ENCODE measurements around the gene DPRX. TPM values are rescaled to one million over a fixed set of nuclear protein-coding genes. Genes with fewer than 3 reads are reported as not detected.
"Not testable (repeated sequence)": the region's sequence is repeated elsewhere in the genome, so short reads cannot be mapped to it uniquely, and the experiment has no call there.

Gene DPRX
- total and polyA plus RNA-seq, 12 donors, result not detected

DNA sequence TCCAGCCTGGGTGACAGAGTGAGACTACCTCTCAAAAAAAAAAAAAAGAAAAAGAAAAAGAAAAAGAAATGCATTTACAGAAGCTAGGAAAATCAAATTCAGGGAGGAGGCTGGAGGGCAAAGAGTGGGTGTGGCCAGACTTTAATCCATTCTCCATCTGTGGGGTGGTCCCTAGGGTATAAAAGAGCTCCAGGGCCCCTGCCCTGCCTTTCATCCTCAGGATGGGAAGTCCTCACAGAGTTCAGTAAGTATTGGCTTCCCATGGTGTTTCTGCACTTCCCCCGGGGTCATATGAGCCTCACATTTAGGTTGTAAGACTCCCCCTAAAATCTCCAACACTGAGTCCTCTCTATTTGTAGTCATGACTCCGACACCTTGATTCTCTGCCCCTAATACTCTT is 33.0 kb downstream of the DPRX start:
- Histone ChIP-seq H3K4me3 (no peak overlapping the region), H3K27me3 (no peaks in the 10 kb centered on the region), H3K36me3 (replicated peaks in 1 of 2) (no peaks in the 10 kb centered on the region), H3K4me1 (replicated peaks in 1 of 2) (no peaks in the 10 kb centered on the region), H3K27ac (no peak overlapping the region), H3K9me3 (replicated peaks in 1 of 3) (no peaks in the 10 kb centered on the region)
- no peak for DNase-seq
- TF ChIP-seq, protein P1, sequence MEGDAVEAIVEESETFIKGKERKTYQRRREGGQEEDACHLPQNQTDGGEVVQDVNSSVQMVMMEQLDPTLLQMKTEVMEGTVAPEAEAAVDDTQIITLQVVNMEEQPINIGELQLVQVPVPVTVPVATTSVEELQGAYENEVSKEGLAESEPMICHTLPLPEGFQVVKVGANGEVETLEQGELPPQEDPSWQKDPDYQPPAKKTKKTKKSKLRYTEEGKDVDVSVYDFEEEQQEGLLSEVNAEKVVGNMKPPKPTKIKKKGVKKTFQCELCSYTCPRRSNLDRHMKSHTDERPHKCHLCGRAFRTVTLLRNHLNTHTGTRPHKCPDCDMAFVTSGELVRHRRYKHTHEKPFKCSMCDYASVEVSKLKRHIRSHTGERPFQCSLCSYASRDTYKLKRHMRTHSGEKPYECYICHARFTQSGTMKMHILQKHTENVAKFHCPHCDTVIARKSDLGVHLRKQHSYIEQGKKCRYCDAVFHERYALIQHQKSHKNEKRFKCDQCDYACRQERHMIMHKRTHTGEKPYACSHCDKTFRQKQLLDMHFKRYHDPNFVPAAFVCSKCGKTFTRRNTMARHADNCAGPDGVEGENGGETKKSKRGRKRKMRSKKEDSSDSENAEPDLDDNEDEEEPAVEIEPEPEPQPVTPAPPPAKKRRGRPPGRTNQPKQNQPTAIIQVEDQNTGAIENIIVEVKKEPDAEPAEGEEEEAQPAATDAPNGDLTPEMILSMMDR (IDR thresholded peaks at IDR 0.05), result no peak
- no peak for TF ChIP-seq POLR2A (IDR thresholded peaks at IDR 0.05)
- WGBS, 4 donors, result 42 to 77% (median 71%) methylated on average over 2 of the region's 2 CpGs
- intact Hi-C loops (cut with DNase I), result no loop called here

DNA sequence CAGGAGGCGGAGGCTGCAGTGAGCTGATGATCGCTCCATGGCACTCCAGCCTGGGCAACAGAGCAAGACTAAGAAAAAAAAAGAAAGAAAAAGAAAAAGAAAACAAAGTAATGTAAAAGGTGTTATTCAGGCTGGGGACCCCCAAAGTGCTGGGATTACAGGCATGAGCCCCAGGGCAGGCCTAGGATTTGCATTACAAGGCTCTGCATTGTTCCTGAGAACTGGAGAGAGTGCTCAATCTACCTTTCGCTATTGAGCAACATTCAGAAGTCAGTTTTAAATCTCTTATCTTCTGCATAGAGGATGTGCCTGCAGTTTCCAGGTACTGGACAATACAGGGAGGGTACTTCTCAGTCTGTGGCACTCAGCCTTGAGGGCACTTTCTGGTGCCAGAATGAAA is 34.5 kb downstream of the DPRX start:
- not testable (repeated sequence) for H3K36me3 ChIP-seq (replicated peaks in 1 of 2)

DNA sequence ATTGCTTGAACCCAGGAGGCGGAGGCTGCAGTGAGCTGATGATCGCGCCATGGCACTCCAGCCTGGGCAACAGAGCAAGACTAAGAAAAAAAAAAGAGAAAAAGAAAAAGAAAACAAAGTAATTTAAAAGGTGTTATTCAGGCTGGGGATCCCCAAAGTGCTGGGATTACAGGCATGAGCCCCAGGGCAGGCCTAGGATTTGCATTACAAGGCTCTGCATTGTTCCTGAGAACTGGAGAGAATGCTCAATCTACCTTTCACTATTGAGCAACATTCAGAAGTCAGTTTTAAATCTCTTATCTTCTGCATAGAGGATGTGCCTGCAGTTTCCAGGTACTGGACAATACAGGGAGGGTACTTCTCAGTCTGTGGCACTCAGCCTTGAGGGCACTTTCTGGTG is 37.0 kb downstream of the DPRX start:
- DNase-seq; H3K4me1 ChIP-seq (replicated peaks in 1 of 2); H3K4me3 ChIP-seq; H3K36me3 ChIP-seq (replicated peaks in 1 of 2); intact Hi-C loops (cut with DNase I); H3K27me3 ChIP-seq; H3K27ac ChIP-seq; H3K9me3 ChIP-seq (replicated peaks in 1 of 3): not testable (repeated sequence)
- WGBS, 4 donors, result 89 to 94% (median 91%) methylated on average over 3 of the region's 3 CpGs

More for the DNA sequence above, 34.5 kb downstream of the DPRX start:
- H3K9me3 ChIP-seq (replicated peaks in 1 of 3); DNase-seq; H3K27me3 ChIP-seq; H3K4me1 ChIP-seq (replicated peaks in 1 of 2); intact Hi-C loops (cut with DNase I); H3K27ac ChIP-seq; H3K4me3 ChIP-seq: not testable (repeated sequence)
- WGBS, 4 donors, result 80 to 90% (median 90%) methylated on average over 1 to 3 of the region's 3 CpGs; no CpG with 5 or more reads in 1 of the 4 donors

DNA sequence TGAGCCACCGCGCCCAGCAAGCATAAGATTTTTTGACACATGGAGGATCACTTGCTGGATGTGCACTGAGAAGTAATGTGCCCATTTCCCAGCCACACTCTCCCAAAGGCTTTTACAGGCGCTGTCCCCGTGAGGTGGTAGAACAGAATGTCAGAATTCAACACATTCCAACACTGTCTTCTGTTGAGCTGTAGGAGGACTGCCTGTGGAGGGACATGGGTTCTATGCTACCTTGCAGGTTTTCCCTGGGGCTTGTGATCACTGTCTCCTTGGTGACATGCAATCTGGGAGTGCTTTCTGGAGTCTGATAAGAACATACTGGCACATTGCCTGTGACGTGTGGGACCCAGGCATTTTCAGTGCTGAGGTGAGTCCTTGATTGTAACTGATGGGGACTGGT is 38.5 kb downstream of the DPRX start:
- no peak overlapping the region for H3K27ac ChIP-seq
- no peaks in the 10 kb centered on the region for H3K9me3 ChIP-seq (replicated peaks in 1 of 3)
- H3K4me3 ChIP-seq, result no peak overlapping the region
- no peaks in the 10 kb centered on the region for H3K36me3 ChIP-seq (replicated peaks in 1 of 2)
- no peak for DNase-seq
- WGBS, 4 donors, result 70 to 83% (median 78%) methylated on average over 5 of the region's 5 CpGs
- no peaks in the 10 kb centered on the region for H3K27me3 ChIP-seq
- TF ChIP-seq, protein P1 (IDR thresholded peaks at IDR 0.05), result no peak
- no peak for TF ChIP-seq POLR2A (IDR thresholded peaks at IDR 0.05)
- intact Hi-C loops (cut with DNase I), result no loop called here
- no peaks in the 10 kb centered on the region for H3K4me1 ChIP-seq (replicated peaks in 1 of 2)

DNA sequence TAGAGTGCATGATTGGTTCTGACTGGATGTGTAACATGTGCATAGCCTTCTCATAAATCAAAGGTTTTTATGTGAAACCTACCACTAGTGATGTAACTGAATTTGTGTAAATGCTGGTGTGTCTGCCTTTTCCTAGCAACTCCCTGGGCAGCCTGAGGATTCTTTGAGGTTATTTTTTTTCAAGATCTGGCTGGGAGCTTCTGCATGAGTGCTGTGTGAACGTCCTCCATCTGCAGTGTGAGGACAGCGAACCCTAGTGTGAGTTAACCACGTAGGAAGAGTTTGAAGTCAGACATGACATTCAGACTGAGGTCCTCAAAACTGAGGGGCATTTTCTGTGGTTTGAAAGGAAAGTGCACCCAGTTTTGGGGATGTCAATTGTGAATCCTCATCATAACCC is 39.9 kb downstream of the DPRX start:
- Histone ChIP-seq H3K9me3 (replicated peaks in 1 of 3) (no peaks in the 10 kb centered on the region), H3K4me1 (replicated peaks in 1 of 2) (no peaks in the 10 kb centered on the region), H3K36me3 (replicated peaks in 1 of 2) (no peaks in the 10 kb centered on the region), H3K27me3 (no peaks in the 10 kb centered on the region), H3K4me3 (no peak overlapping the region), H3K27ac (no peak overlapping the region)
- WGBS, 4 donors, result 31 to 65% (median 46%) methylated on average over 3 of the region's 3 CpGs
- intact Hi-C loops (cut with DNase I), result no loop called here
- no peak for DNase-seq
- TF ChIP-seq, protein P1 (IDR thresholded peaks at IDR 0.05), result no peak

MicroRNA genes within 50 kb of the gene (microRNA counts, 767-probe panel; counts per million panel counts)
- microRNA hsa-miR-1323 (0 to 4,330 counts per million in 2 donors), microRNA hsa-miR-498 (0 counts per million in 2 donors), microRNA hsa-miR-512-3p (0 counts per million in 2 donors), microRNA hsa-miR-512-5p (0 counts per million in 2 donors), microRNA hsa-miR-515-3p (0 counts per million in 2 donors), microRNA hsa-miR-515-5p (0 counts per million in 2 donors), microRNA hsa-miR-519c-3p (0 counts per million in 2 donors), microRNA hsa-miR-519e-3p (0 counts per million in 2 donors), microRNA hsa-miR-520e (0 counts per million in 2 donors), microRNA hsa-miR-520f (0 counts per million in 2 donors)

Small RNAs within 50 kb of the gene (microRNA-seq; reads per million reads assigned to microRNA genes)
- gene MIR1323, result 0 to 0.89 (median 0) reads per million in 3 donors
- 0 to 0.45 (median 0) reads per million in 3 donors for gene MIR498
- gene MIR512-1, result 0 reads per million in 3 donors
- 0 reads per million in 3 donors for gene MIR512-2
- gene MIR515-1, result 0 reads per million in 3 donors
- 0 reads per million in 3 donors for gene MIR515-2
- gene MIR519C, result 0 to 6.7 (median 0) reads per million in 3 donors
- 0 reads per million in 3 donors for gene MIR519E
- gene MIR520E, result 0 to 0.45 (median 0) reads per million in 3 donors
- gene MIR520F, result 0 to 3.6 (median 0) reads per million in 3 donors

Small RNAs within 50 kb of the gene (small RNA-seq; reads per million reads assigned to genes)
- gene MIR1323, result 0 reads per million in 2 donors
- gene MIR498, result 0 reads per million in 2 donors
- gene MIR512-1, result 0 reads per million in 2 donors
- 0 reads per million in 2 donors for gene MIR512-2
- gene MIR515-1, result 0 reads per million in 2 donors
- 0 reads per million in 2 donors for gene MIR515-2
- gene MIR519C, result 0 reads per million in 2 donors
- 0 reads per million in 2 donors for gene MIR519E
- 0 reads per million in 2 donors for gene MIR520E
- 0 reads per million in 2 donors for gene RNU6-698P

Other genes starting within 250 kb of the DPRX start
- 10 to 100 TPM; 11.4 to 24.0 (median 17.3) TPM for gene ZNF765, start 236.8 kb upstream of the DPRX start, total RNA-seq
- gene ZNF765, start 236.8 kb upstream of the DPRX start, polyA plus RNA-seq, result 10 to 100 TPM in 1 of 3 donors, 1 to 10 TPM in 2; 4.3 to 15.1 (median 9.4) TPM
- gene ZNF761, start 200.0 kb upstream of the DPRX start, total RNA-seq, result 10 to 100 TPM in 5 of 9 donors, 1 to 10 TPM in 4; 5.8 to 17.0 (median 10.6) TPM
- gene ZNF761, start 200.0 kb upstream of the DPRX start, polyA plus RNA-seq, result 10 to 100 TPM; 10.9 to 22.0 (median 11.0) TPM
- 1 to 10 TPM; 1.6 to 6.4 (median 3.1) TPM for gene ZNF813, start 164.3 kb upstream of the DPRX start, total RNA-seq
- gene ZNF813, start 164.3 kb upstream of the DPRX start, polyA plus RNA-seq, result 1 to 10 TPM in 2 of 3 donors, under 1 TPM in 1; 0.51 to 2.4 (median 1.5) TPM
- 100 to 1,000 TPM in 1 of 9 donors, 10 to 100 TPM in 8; 12.4 to 127 (median 25.0) TPM for gene ZNF331, start 93.9 kb upstream of the DPRX start, total RNA-seq
- 10 to 100 TPM; 17.8 to 47.2 (median 47.1) TPM for gene ZNF331, start 93.9 kb upstream of the DPRX start, polyA plus RNA-seq
- gene NLRP12, start 192.3 kb downstream of the DPRX start, total RNA-seq, result under 1 TPM in 7 of 9 donors, not detected in 2; 0.11 to 0.78 (median 0.21) TPM
- gene NLRP12, start 192.3 kb downstream of the DPRX start, polyA plus RNA-seq, result under 1 TPM in 2 of 3 donors, not detected in 1; 0.10 to 0.40 TPM
- gene MYADM, start 235.9 kb downstream of the DPRX start, total RNA-seq, result 10 to 100 TPM in 8 of 9 donors, 1 to 10 TPM in 1; 6.5 to 74.0 (median 46.0) TPM
- gene MYADM, start 235.9 kb downstream of the DPRX start, polyA plus RNA-seq, result 10 to 100 TPM; 19.7 to 23.4 (median 22.7) TPM